ENCODE results near the gene TNRC6B.

TNRC6B gene

GRCh38 chr22:40324468-40325305 is 147.0 kb downstream of the TNRC6B start:
- TF ChIP-seq CTCF (conservative IDR thresholded peaks at IDR 0.05; ENCODE audit: low read depth, low read length) = no peak
- no peak for DNase-seq (ENCODE audit: low read depth)
- no peak overlapping the region for H3K4me3 ChIP-seq (ENCODE audit: low read length)

- no peak for DNase-seq (ENCODE audit: low read depth)
- TF ChIP-seq CTCF (conservative IDR thresholded peaks at IDR 0.05; ENCODE audit: low read depth, low read length) = no peak
- H3K4me3 ChIP-seq (ENCODE audit: low read length) = no peak overlapping the region
Observed at GRCh38 chr22:40325315-40325714, 147.6 kb downstream of the TNRC6B start.

- DNase-seq (ENCODE audit: low read depth) = no peak
- TF ChIP-seq CTCF (conservative IDR thresholded peaks at IDR 0.05; ENCODE audit: low read depth, low read length) = no peak
- no peak overlapping the region for H3K4me3 ChIP-seq (ENCODE audit: low read length)
Observed at GRCh38 chr22:40326905-40327735, 149.4 kb downstream of the TNRC6B start.

GRCh38 chr22:40328546-40329456 is 151.1 kb downstream of the TNRC6B start:
- DNase-seq (ENCODE audit: low read depth) = no peak
- no peak overlapping the region for H3K4me3 ChIP-seq (ENCODE audit: low read length)
- no peak for TF ChIP-seq CTCF (conservative IDR thresholded peaks at IDR 0.05; ENCODE audit: low read depth, low read length)

- TF ChIP-seq CTCF (conservative IDR thresholded peaks at IDR 0.05; ENCODE audit: low read depth, low read length) = no peak
- H3K4me3 ChIP-seq (ENCODE audit: low read length) = no peak overlapping the region
- no peak for DNase-seq (ENCODE audit: low read depth)
Observed at GRCh38 chr22:40329466-40329865, 151.7 kb downstream of the TNRC6B start.

- H3K4me3 ChIP-seq (ENCODE audit: low read length) = no peak overlapping the region
- DNase-seq (ENCODE audit: low read depth) = no peak
- TF ChIP-seq CTCF (conservative IDR thresholded peaks at IDR 0.05; ENCODE audit: low read depth, low read length) = no peak
Observed at GRCh38 chr22:40330086-40330485, 152.4 kb downstream of the TNRC6B start.
